Measurements from ENCODE around the gene LDAH.

GRCh38 chr2:20671736-20672080 is 151.2 kb downstream of the LDAH start:
- no peak for TF ChIP-seq EZH2 (IDR thresholded peaks at IDR 0.05; ENCODE audit: low read length, unreplicated experiment)
- TF ChIP-seq CTCF (conservative IDR thresholded peaks at IDR 0.05; ENCODE audit: low read depth, low read length): no peak
- TF ChIP-seq EZH2phosphoT487 (IDR thresholded peaks at IDR 0.05; ENCODE audit: borderline replicate concordance, low read length): no peak
